Neural cell (in vitro differentiated cells): ENCODE results near the gene TRNAU1AP. TPM values are rescaled to one million over a fixed set of nuclear protein-coding genes. Genes with fewer than 3 reads are reported as not detected.

Source experiments
- H2AFZ ChIP-seq: fragments of 200-600, 300-800 bp; sonication (generic), shearing (Covaris generic); 2 replicates; pipeline ENCODE4 v1.6.0; 2014; ENCODE audit warnings: low read depth, mild to moderate bottlenecking, antibody characterized with exemption, low read length, moderate library complexity
- H3F3A ChIP-seq: fragments of 200-600 bp; shearing (Covaris generic); 2 replicates; pipeline ENCODE4 v1.6.1; 2016; ENCODE audit warnings: mild to moderate bottlenecking, moderate library complexity, mixed read lengths, antibody characterized with exemption, low read length; ENCODE audit not compliant: insufficient read depth, poor library complexity, severe bottlenecking
- H3K27ac ChIP-seq: fragments of 200-600, 300-800 bp; sonication (generic), shearing (Covaris generic); 2 replicates; pipeline ENCODE4 v1.5.1; 2014; ENCODE audit warnings: mild to moderate bottlenecking, low read length, moderate library complexity
- H3K27me3 ChIP-seq: fragments of 300-800, 200-600 bp; sonication (generic), shearing (Covaris generic); 2 replicates; pipeline ENCODE4 v1.6.0; 2014; ENCODE audit warnings: mild to moderate bottlenecking, low read depth, low read length, moderate library complexity; ENCODE audit not compliant: insufficient read depth
- H3K36me3 ChIP-seq: fragments of 300-800, 200-600 bp; sonication (generic), shearing (Covaris generic); 2 replicates; pipeline ENCODE4 v1.5.1; 2014; ENCODE audit warnings: mild to moderate bottlenecking, antibody characterized with exemption, low read length, moderate library complexity; ENCODE audit not compliant: insufficient read depth
- H3K4me2 ChIP-seq: fragments of 300-800, 200-600 bp; sonication (generic), shearing (Covaris generic); 2 replicates; pipeline ENCODE4 v1.6.0; 2014; ENCODE audit warnings: mild to moderate bottlenecking, low read length
- H3K4me3 ChIP-seq: fragments of 300-800, 200-600 bp; sonication (generic), shearing (Covaris generic); 2 replicates; pipeline ENCODE4 v1.5.1; 2014; ENCODE audit warnings: mild to moderate bottlenecking, low read length, moderate library complexity
- H3K79me2 ChIP-seq: fragments of 200-600 bp; shearing (Covaris generic); replicated peaks from 2 replicates; pipeline ENCODE4 v1.6.0; 2014; ENCODE audit warnings: mild to moderate bottlenecking, low read length, moderate library complexity; ENCODE audit not compliant: insufficient read depth
- H3K9ac ChIP-seq: fragments of 300-800, 200-600 bp; sonication (generic), shearing (Covaris generic); 2 replicates; pipeline ENCODE4 v1.6.1; 2016; ENCODE audit warnings: mild to moderate bottlenecking, low read length, mixed read lengths
- H3K9me2 ChIP-seq: fragments of 200-600 bp; shearing (Covaris generic); 2 replicates; pipeline ENCODE4 v1.6.1; 2016; ENCODE audit warnings: mild to moderate bottlenecking, low read length, mixed read lengths; ENCODE audit not compliant: insufficient read depth
- H3K9me3 ChIP-seq: fragments of 200-600, 300-800 bp; sonication (generic), shearing (Covaris generic); 2 replicates; pipeline ENCODE4 v1.6.1; 2016; ENCODE audit warnings: mild to moderate bottlenecking, mixed run types, low read length, moderate library complexity, mixed read lengths
- H4K20me1 ChIP-seq: fragments of 200-600 bp; shearing (Covaris generic); 2 replicates; pipeline ENCODE4 v1.6.1; 2016; ENCODE audit warnings: mild to moderate bottlenecking, mixed run types; ENCODE audit not compliant: insufficient read depth
- CTCF ChIP-seq: fragments of 450-650 bp; IDR thresholded peaks from 2 replicates; pipeline ENCODE4 v1.5.1; 2014; ENCODE audit warnings: antibody characterized with exemption, mild to moderate bottlenecking, moderate library complexity; ENCODE audit not compliant: poor library complexity, severe bottlenecking
- EP300 ChIP-seq: fragments of 450-650 bp; conservative IDR thresholded peaks from 2 replicates; pipeline ENCODE4 v1.6.1; 2014; ENCODE audit warnings: antibody characterized with exemption, mild to moderate bottlenecking, moderate library complexity; ENCODE audit not compliant: poor library complexity, severe bottlenecking
- EZH2 ChIP-seq: fragments of 200-600, 300-800 bp; shearing (Covaris generic), sonication (generic); IDR thresholded peaks from 2 replicates; pipeline ENCODE4 v1.6.1; 2014; ENCODE audit warnings: antibody characterized with exemption, low read length, borderline replicate concordance, mild to moderate bottlenecking; ENCODE audit not compliant: insufficient read depth, poor library complexity, severe bottlenecking
- MXI1 ChIP-seq: fragments of 450-650 bp; conservative IDR thresholded peaks from 2 replicates; pipeline ENCODE4 v1.6.1; 2014; ENCODE audit warnings: antibody characterized with exemption, mild to moderate bottlenecking; ENCODE audit not compliant: poor library complexity, severe bottlenecking
- POLR2AphosphoS5 ChIP-seq: IDR thresholded peaks from 2 replicates; pipeline ENCODE4 v1.6.1; 2012
- RAD21 ChIP-seq: fragments of 450-650 bp; conservative IDR thresholded peaks from 2 replicates; pipeline ENCODE4 v1.6.1; 2014; ENCODE audit warnings: antibody characterized with exemption, mild to moderate bottlenecking, moderate library complexity
- REST ChIP-seq: IDR thresholded peaks from 2 replicates; pipeline ENCODE4 v1.6.1; 2012; ENCODE audit warnings: borderline replicate concordance
- SMC3 ChIP-seq: fragments of 450-650 bp; conservative IDR thresholded peaks from 2 replicates; pipeline ENCODE4 v1.6.1; 2014; ENCODE audit warnings: antibody characterized with exemption, mild to moderate bottlenecking, moderate library complexity; ENCODE audit not compliant: poor library complexity
- TAF1 ChIP-seq: IDR thresholded peaks from 2 replicates; pipeline ENCODE4 v1.6.1; 2012; ENCODE audit warnings: low read depth
- polyA plus RNA-seq: library from polyadenylated mRNA; depleted of rRNA; stranded (reverse); fragments of >200 nt; gene quantifications from 2 replicates; pipeline ENCODE4 v1.2.3, GENCODE V29; 2014

TRNAU1AP gene
- polyA plus RNA-seq, 1 donor from 2014 or later: 91.6 TPM

- no peak overlapping the region for H3K9ac ChIP-seq
- H3K79me2 ChIP-seq: no peaks in the 10 kb centered on the region
- no peak overlapping the region for H3K4me2 ChIP-seq
- no peaks in the 10 kb centered on the region for H4K20me1 ChIP-seq
- H3K36me3 ChIP-seq: no peaks in the 10 kb centered on the region
- H2AFZ ChIP-seq: no peak overlapping the region
- TF ChIP-seq CTCF (no peak), MXI1 (no peak), TAF1 (no peak)
- H3K4me3 ChIP-seq: no peak overlapping the region
- H3F3A ChIP-seq: no peaks in the 10 kb centered on the region
- H3K27ac ChIP-seq: no peak overlapping the region
- no peaks in the 10 kb centered on the region for H3K27me3 ChIP-seq
- H3K9me3 ChIP-seq: no peaks in the 10 kb centered on the region
- H3K9me2 ChIP-seq: no peaks in the 10 kb centered on the region
These were observed 51.5 kb downstream of the TRNAU1AP start for GRCh38 chr1:28604411-28604810.

GRCh38 chr1:28604962-28605361, 52.1 kb downstream of the TRNAU1AP start:
- Histone ChIP-seq H3K9ac (no peak overlapping the region), H3K79me2 (no peaks in the 10 kb centered on the region), H2AFZ (no peak overlapping the region), H3K36me3 (no peaks in the 10 kb centered on the region), H3K9me2 (no peaks in the 10 kb centered on the region), H3K27me3 (no peaks in the 10 kb centered on the region), H3K9me3 (no peaks in the 10 kb centered on the region), H3K27ac (no peak overlapping the region), H3F3A (no peaks in the 10 kb centered on the region), H4K20me1 (no peaks in the 10 kb centered on the region), H3K4me3 (no peak overlapping the region), H3K4me2 (no peak overlapping the region)
- no peak for TF ChIP-seq EP300
- TF ChIP-seq MXI1: no peak
- TF ChIP-seq REST: no peak
- no peak for TF ChIP-seq RAD21
- no peak for TF ChIP-seq EZH2
- no peak for TF ChIP-seq POLR2AphosphoS5
- no peak for TF ChIP-seq TAF1
- TF ChIP-seq CTCF: no peak
- TF ChIP-seq SMC3: no peak
